DMS79 (cell line): Measurements from ENCODE around the gene STYXL2.

ENCODE experiments used
- DNase-seq: peaks from one replicate; lab custom pipeline; 2025; lab: John Stamatoyannopoulos, UW

The STYXL2 gene

DNA sequence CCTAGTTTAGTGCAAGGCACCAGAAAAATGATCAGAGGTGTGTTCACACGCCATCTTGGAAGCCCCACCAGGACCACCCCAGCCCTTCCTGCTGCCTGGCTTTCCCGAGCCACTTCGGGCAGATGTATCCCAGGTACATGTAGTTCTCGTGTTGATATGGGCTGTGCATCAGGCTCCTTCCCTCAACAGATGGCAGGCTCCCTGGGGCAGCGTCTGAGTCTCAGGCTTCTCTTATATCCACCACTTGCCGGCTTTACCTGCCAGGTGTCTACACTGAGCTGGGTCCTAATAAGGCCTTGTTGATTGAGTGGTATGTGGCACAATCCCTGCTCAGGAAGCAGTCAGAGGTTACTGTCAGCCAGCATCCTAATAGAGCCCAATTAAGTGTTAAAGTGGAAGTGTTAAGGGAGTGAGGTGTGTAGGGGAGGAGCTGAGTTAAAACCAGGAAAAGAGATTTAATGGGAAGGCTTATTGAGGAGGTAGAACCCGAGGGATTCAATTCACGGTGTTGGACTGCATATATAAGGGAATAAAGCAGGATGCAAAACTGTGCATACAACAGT lies 12.2 kb upstream of the STYXL2 start:
- no peak for DNase-seq

DNA sequence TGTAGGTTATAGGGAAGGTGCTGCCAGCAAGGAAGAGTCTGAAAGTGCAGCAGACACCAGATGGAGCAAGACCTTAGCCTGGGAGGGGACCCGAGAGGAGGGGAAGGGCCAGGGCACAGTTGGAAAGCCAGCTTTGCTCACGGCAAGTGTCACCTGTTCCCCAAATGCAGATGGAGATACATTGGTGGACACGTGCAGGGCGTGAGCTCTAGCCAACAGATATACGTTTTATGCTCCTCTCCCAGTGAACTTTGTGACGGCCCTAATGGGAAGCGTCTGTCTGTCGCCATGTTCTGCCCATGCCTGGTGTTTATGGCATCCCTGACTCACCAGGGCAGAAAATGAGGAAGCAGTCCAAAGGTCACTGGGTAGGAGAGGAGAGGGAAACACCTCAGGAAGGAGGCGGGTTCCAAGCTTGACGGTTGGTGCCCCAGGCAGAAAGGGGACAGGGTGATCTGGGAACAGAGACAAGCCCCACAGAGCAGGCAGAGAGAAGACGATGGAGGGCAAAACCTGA lies 11.3 kb upstream of the STYXL2 start:
- DNase-seq = no peak

DNA sequence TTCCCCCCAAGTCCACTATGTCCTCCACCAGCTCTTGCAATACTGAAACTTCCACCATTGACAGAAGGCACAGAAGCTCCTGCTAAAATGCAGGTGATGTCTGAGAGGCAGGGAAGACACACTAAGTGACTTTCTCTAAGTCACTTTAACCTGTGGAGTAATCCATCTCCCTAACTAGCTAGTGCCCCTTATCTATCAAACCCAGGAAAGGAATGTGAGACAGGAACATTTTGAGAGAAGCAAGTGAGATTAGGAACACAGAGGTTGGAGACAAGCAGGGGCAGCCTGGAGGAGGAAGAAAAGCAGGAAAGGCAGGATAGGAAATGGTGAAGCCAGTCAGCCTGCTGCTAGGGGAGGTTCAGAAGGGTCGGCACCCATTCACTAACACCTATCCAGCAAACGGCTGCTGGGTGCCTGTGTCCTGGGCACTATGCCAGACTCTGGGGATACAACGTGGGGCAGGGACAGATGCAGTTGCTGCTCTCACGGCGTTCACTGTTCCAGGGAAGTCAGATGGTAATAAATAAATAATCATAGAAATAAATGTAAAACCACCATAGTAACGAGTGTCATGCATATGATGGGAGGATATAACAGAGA lies 10.7 kb upstream of the STYXL2 start:
- no peak for DNase-seq

DNA sequence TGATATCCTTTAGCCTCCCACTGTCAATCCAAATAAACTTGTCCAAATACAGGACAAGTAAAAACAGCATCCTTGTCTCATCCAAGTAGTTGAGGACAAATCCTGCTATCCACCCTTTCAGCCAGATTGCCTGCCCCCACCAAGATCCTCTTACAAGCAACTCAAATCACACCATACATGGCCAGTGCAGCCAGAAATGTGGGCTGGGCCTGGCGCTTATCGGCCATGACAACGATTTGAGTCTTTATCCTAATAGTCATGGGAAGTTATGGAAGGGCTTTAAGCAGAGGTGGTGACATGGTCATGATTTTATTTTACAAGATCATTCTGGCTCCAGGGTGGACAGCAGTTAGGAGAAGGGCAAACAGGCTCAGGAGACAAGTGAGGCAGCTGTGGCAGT lies 10.0 kb upstream of the STYXL2 start:
- no peak for DNase-seq

DNA sequence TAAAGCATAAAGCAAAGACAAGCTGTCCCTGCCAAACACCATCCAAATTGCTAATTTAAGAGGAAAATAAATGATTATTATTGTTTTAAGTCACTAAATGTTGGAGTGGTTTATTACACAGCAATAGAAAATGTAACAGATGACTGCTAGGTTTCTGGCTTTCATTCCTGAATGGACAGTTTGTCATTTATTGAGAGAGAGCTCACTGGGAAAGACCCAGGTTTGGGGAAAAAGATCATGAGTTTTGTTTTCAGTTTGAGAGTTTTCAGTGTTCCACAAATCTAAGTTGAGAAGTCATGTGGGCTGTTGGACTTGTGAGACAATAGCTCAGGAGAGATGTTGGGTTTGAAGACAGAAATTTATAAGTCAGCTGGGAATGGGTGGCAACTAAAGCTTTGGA lies 9.1 kb upstream of the STYXL2 start:
- DNase-seq = no peak

DNA sequence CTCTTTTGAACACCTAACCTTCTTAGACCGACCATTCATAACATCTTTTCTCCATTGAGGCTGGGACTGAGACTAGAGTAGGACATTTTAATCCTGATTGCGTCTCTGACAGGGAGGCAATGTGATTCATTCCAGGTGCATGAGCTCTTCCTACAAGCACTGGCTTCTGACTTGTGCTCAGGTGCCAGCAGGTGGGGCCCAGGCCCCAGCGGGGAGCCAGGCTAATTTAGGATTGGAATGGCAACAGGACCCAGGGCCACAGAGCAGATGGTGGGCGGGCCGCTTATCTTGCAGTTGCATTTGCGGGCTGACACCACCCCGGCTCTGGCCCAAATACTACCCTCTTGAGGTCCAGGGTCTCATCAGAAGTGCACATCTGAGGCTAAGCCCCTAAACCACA lies 7.8 kb upstream of the STYXL2 start:
- no peak for DNase-seq

DNA sequence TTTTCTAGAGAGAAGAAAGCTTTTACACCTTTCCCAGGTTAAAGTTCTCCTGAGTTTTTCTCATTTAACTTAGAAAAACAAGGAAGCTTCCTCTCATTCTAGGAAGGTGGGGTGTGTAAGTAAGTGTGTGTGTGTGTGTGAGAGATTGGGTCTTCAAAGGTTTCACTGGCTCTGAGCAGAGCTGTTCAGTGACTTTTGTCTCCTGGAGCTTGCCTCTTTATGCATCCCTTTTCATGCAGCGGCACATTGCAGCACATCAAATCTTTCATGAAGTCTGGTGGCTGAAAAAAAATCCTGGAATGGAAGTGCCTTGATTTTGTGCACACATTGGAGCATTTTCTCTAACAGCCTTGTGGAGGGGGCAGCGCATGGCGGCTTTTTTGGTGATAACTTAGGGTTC lies 7.1 kb upstream of the STYXL2 start:
- DNase-seq = no peak

DNA sequence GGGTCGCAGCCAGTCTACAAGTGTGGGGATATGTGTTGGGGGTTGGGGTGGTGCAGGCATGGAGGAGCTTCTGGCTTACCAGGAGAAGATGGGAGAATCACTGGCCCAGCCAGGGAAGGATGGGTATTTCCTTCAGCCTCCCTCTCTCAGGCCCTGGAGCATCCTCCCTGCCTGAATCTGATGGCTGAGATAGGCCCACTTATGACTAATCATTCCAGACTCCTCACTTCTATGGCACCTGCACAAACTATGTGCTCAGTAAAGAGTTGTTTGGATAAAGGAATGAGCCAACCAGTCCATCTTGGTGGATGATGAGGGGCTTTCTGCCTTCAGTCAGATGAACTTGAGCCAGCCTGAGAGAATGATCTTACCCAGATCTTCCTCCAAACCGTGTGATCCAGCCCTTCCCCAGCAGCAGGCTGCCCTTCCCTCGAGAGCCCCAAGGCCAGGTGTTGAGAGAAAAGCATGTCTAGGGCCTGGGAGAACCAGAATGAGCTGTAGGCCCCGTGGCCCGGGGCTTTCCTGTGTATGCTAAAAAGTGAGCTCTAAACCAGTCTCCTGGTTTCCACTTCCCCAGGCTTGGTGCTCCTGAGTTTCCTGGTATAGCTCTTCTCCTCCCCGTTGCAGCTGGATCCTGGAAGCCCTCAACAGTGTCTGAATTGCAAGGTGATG lies 5.0 kb upstream of the STYXL2 start:
- DNase-seq = no peak

DNA sequence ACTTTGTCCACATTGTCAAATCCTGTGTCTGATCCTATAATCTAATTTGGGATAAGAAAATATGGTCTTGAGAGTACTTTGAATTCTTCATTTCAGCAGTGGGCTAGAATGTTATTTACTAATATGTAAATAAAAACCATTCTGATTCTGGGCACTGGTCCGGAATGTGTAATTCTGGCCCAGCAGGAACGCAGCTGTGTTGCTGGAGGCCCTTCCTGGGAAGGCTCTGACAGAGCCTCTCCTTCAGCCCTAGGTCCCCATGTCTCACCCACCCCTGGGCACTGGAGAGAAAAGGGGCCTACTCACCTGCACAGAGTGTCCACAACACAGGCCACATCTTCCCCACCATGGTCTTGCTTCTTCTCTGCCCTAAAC lies 3.9 kb upstream of the STYXL2 start:
- DNase-seq = no peak

DNA sequence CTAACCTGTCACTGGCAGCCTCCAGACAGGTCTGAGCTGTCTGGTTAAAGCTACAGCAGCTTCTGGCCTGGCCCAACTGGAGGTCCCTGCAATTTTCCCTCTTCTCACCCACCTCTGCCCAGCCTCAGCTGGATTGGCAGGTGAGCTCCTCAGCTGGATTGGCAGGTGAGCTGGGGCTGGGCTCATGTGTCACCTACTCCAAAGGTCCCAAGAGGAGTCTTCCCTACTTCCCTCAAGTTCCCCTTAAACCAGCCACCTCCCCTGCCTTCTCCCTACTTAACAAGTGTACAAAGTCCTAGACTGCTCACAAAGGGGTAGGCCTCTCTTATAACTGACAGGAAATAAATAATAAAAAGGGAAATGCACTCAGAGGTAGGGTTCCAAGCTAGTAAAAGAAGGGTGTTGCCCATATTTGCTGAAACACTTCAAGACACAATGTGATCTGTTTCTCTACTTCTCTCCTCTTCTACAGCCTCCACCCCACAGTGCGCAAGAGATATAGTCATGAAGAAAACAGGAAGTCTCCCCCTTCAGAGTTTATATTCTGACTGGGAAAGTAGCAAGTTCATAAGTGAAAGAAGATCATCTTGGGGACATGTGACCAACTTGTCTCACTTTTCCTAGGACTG lies 3.4 kb upstream of the STYXL2 start, which contains the start of gene GPA33:
Gene GPA33, minus strand, starts transcription at position 64 of the 629 bp plus-strand sequence. CDS start 90 bp downstream, outside the sequence.
- no peak for DNase-seq

DNA sequence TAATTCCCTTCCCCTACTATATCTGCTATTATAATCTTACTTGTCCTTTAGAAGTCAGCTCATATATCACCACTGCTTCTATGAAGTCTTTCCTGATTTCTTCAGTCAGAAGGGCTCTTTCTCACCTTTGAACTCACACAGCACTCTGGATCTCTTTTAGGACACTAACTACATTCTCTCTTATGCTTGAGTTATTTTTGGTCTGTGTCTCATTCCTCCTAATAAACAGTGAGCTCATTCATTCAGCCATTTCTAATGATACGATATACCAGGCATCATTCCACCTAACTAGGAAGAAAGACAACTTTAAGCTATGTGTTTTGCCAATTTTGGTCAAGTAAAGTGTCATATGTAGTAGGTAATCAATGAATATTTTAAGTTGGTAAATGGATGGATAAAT lies 1.2 kb upstream of the STYXL2 start:
- no peak for DNase-seq

DNA sequence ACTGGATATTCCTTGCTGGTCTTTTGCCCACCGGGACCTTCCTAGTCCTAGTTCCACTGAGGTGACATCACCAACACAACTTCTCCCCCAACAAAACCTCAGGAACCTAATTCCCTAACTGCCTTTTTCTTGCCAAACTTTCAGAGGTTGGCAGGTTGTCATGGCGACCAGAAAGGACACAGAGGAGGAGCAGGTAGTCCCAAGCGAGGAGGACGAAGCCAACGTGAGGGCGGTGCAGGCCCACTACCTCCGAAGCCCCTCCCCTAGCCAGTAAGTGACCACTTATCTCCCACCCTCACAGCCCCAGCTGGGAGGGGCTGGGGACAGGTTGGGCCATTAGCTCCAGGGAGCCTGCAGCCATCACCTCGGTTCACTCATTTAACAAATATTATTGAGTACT lies 815 bp downstream of the STYXL2 start:
- DNase-seq = no peak

DNA sequence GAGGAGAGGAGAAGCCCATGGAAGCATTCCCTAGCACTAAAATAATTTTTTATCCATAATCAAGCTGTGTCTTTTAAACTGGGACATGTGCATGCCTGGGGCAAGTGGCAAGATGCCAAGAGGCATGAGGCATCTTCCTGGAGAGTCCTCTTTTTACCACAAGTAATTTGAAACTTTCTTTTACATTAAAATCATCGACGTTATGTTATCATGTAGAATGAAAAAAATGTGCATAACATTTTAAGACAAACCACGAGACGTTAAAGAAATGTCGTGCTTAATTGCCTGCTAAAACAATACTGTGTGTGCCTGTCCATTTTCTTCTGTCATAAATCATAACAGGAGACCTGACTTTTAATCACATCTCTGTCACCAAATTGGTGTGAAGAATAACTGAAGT lies 1.5 kb downstream of the STYXL2 start:
- no peak for DNase-seq

DNA sequence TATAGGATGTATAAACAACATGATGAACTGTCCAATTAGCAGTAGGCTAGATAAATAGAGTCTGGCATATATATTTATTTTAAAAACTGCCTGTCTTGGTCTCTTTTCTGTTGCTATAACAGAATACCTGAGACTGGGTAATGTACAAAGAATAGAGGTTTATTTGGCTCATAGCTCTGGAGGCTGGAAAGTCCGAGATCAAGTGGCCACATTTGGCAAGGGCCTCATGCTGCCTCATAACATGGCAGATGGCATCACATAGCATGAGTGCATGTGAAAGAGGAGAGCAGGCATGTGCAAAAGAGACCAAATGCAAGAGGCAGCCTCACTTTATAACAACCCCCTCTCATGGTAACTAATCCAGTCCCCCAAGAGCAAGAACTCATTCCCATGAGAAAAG lies 6.0 kb downstream of the STYXL2 start:
- DNase-seq = no peak

DNA sequence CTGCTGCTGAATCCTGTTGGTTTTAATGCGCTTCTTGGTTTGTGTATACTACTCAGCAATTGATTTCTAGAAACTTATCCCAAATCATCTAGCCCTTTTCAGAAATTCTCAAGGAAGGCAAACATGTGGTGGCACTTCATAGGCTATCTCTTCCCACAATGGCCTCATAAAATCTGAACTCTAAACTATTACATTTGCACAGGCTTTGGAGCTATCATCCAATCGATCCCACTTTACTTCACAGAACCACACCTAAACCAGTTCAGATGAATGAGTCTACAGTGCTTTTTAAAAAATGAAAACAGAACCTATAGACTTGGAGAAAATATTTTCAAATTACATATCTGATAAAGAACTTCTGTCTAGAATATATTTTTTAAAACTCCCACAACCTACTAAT lies 6.9 kb downstream of the STYXL2 start:
- no peak for DNase-seq

DNA sequence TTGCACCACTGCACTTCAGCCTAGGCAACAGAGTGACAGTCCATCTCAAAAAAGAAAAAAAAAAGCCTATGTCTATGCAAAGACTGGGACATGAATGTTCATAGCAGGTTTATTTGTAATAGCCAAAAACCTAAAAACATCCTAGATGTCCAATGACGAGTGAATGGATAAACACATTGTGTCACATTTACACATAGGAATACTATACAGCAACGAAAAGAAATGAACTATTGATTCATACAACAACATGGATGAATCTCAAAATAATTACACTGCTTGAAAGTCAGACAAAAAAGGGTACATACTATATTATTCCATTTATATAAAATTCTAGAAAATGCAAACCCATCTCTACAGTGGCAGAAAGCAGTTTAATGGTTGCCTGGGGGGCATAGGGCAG lies 7.9 kb downstream of the STYXL2 start:
- DNase-seq = no peak

DNA sequence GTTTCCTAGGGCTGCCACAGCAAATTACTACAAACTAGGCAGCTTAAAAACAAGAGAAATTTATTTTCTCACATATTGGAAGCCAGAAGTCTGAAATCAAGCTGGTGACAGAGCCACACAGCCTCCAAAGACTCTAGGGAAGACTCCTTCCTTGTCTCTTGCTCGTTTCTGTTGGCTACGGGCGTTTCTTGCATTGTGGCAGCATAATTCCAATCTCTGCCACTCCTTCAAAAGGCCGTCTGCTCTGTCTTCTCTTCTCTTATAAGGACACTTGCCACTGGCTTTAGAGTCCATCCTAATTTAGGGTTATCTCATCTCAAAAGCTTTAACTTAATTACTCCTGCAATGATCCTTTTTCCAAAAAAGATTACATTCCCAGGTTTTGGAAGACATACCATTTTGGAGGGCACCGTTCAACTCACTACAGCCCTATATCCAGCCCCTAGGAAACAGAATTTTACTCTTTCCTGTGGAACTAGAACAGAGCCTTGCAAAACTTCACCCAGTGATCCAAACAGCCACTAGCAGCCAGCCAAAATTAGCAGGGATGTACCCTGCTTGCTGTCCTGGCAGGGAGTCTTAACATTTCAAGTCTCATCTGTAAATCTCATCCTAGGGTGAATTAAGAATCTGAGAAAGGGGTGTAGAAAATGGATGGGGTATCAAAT lies 9.2 kb downstream of the STYXL2 start:
- no peak for DNase-seq

DNA sequence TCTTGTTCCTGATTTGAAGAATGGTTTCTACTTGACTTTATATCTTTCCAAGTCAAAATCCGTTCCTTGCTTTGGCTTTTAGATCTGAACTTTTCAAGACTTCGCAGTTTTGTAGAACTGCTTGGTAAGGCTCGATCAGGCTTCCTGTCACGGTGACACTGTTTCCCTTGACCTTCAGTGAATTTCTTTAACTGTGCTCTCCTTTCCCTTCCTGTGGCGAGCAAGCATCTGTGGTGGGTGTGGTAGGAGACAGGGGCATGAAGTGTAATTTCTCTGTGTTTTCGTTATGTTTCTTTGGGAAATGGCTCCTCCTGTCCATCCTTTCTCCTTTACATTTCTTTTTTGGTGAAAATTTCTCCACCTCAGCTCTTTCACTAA lies 10.4 kb downstream of the STYXL2 start:
- DNase-seq = no peak

DNA sequence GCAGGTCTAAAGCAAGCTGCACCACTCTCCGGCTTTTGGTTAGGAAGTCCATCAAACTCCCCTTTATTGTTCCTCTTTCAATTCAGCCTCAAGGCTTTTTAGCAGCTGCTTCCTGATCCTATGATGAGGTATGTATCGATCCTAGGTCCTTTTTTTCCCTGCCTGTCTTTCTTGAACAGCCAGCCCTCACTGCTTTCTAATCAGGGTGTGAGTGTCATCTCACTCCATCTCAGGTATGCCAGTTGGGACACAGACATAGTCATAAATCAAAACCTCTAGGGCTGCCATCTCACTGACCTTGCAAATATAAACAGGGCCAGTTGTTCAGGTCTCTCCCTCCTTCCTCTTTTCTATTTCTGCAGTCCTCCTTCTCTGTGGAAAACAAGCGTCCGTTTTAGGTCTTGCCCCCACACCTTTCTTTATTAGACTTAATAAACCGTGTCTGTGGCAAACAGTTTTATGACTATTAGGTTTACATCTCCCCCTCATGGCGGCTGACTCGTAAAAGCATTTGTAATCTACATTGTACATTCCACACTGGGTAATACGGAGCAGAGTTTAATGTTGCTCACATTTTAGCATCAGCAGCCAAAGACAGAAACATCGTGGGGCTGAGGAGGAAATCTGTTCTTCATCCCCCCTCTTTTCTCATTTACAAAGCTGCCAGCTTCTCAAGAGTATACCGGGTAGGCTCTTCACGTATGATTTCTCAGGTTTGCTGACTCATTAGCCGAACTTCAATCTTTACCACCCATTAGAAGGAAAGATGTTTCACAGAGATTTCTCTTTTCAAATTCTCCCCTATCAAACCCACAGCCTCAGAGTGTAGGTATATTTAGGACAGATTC lies 11.6 kb downstream of the STYXL2 start:
- no peak for DNase-seq

DNA sequence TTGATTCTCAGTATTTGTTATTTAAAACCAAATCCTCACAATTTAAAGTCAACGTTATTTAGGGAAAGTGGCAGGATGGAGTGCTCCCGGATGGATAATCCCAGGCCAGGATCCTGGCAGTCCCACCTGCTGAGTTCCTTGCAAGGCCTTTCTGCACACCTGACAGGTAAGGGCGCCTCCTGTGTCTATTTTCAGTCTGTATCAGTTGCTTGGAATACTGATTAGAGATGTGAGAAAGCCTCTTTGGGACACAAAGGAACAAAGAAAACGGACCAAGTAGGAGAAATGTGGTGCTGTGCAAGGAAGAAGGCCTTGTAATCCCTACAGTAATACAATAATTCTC lies 12.2 kb downstream of the STYXL2 start:
- no peak for DNase-seq

DNA sequence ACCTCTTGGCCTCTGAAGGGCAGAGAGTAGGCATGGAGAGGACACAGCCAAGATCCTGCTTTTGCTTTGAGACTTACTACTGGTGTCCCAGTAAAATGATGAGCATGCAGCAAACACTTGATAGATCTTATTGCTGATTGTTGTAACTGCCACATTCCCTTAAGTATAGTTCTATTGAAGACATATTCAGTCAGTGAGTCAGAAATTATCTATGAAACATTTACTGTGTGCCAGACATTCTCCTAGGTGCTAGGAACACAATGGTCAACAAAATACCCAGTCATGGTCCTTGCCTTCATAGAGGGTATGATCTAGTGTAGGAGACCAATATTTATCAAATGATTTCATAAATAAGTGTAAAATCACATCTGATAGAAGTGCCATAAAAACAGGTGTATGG lies 13.6 kb downstream of the STYXL2 start:
- DNase-seq = no peak

DNA sequence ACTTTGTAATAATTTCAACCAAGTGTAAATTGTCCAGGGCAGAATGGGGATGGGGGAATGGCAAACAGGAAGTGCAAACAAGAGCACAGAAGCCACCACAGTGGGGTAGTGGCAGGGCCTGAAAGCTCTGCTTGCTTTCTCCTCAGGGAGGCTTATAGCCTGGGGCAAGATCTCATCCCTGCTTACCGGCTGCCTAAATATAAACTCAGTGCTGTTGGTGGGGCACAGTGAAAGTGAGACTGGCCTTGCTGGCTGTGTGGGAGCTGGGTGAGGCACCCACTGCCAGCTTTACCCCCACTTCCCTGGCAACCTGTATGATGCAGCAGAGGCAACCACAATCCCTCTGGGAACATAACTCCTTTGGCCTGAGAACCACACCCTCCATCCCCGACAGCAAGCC lies 15.2 kb downstream of the STYXL2 start:
- DNase-seq = no peak
